GM12875 (cell line): ENCODE results near the gene ARL8A.

Experiments used
- H3K4me3 ChIP-seq: one replicate; pipeline ENCODE4 v1.5.1; 2011; ENCODE audit warnings: low read depth, low read length, control low read depth
- CTCF ChIP-seq: IDR thresholded peaks from 2 replicates; pipeline ENCODE4 v1.5.1; 2011; ENCODE audit warnings: low read depth, mild to moderate bottlenecking, control low read depth, inconsistent platforms, low read length, moderate library complexity, borderline replicate concordance; ENCODE audit not compliant: insufficient read depth

ARL8A gene

DNA sequence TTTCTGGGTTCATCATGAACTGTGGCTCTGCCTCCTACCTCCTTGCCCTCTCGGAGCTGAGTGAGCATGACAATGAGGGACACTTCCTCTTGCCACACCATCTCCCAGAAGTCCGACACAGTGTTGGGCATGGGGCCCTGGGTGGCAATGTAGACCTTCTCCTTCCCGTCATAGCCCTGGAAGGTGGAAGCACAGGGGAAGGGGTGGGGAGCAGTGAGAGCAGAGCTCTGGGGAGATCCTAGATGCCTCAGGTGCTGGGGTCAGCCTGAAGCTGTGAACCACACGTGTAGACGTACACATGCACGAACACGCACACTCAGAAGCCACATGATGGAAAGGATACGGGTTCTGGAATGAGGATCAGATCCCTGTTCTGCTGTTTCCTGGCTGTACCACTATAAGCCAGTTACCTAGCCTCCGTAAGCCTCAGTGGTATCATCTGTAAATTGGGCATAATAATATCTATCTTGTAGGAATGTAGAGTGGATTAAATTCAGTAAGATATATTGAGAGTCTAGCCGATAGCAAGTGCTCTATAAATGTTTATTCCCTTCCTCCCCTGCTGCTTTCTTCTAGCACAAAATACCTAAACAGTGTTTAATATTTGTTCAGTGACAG lies 9.7 kb upstream of the ARL8A start:
- H3K4me3 ChIP-seq = no peak overlapping the region
- no peak for TF ChIP-seq CTCF

- no peak overlapping the region for H3K4me3 ChIP-seq
- no peak for TF ChIP-seq CTCF
Measured at GRCh38 chr1:202153284-202153683, 8.7 kb upstream of the ARL8A start.

- no peak for TF ChIP-seq CTCF
- no peak overlapping the region for H3K4me3 ChIP-seq
Measured at GRCh38 chr1:202152399-202152798, 7.9 kb upstream of the ARL8A start.

DNA sequence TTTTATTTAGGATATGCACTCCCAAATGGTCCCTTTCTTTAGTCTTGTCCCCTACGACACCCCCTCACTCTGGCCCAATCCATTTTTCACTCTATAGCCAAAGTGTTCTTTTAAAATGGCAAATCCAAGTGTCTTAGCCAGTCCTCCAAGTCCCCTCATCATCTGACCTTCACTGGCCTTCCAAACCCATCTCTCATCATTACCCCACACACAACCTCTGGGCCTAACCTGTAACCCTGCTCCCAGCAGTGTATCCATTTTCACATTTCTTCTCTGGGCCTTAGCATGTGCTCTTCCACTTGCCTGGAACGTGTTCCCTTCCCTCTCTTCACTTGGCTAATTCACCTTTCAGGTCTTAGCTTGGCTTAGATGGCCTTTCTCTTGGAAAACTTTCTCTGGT lies 6.5 kb upstream of the ARL8A start:
- H3K4me3 ChIP-seq = no peak overlapping the region
- no peak for TF ChIP-seq CTCF

GRCh38 chr1:202150602-202151001 lies 6.1 kb upstream of the ARL8A start:
- H3K4me3 ChIP-seq = no peak overlapping the region
- TF ChIP-seq CTCF = no peak

DNA sequence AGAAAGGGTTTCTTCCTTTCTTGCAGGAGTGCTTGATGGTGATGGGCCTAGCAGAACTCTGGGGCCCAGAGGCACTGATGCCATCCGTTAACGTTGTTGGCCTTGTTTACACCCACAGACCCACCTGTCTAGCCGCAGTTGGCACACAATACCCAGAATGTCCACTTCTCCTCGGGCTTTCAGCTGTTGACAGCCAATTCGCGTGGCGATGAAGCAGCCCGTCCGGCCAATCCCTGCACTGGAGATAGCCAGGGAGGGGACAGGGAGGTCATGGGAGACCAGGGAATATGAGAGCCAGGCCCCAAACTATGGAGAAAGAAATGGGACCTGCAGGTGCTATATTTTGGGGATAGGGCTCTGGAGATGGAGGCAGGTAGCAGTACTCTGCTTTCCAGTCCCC lies 5.7 kb upstream of the ARL8A start:
- TF ChIP-seq CTCF = no peak
- H3K4me3 ChIP-seq = no peak overlapping the region

DNA sequence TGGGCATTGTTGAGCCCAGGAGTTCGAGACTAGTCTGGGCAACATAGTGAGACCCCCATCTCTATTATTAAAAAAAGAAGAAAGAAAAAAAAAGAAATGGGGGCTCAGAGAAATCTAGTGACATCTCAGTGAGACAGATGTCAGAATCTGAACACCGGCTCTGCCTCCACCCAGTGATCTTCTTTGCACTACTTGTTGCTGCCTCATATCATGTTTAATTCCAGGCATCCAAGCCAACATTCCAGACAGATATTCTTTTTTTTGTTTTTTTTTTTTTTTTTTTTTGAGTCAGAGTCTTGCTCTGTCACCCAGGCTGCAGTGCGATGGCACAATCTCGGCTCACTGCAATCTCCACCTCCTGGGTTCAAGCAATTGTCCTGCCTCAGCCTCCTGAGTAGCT lies 5.0 kb upstream of the ARL8A start:
- no peak for TF ChIP-seq CTCF
- no peak overlapping the region for H3K4me3 ChIP-seq
